HG03571 (cell line): ENCODE data around the gene CYLD.

Experiments
- ATAC-seq: cut with Tn5 transposase; IDR thresholded peaks from one replicate; pipeline ENCODE4 v1.9.1; 2021; ENCODE audit not compliant: unreplicated experiment

CYLD gene

DNA sequence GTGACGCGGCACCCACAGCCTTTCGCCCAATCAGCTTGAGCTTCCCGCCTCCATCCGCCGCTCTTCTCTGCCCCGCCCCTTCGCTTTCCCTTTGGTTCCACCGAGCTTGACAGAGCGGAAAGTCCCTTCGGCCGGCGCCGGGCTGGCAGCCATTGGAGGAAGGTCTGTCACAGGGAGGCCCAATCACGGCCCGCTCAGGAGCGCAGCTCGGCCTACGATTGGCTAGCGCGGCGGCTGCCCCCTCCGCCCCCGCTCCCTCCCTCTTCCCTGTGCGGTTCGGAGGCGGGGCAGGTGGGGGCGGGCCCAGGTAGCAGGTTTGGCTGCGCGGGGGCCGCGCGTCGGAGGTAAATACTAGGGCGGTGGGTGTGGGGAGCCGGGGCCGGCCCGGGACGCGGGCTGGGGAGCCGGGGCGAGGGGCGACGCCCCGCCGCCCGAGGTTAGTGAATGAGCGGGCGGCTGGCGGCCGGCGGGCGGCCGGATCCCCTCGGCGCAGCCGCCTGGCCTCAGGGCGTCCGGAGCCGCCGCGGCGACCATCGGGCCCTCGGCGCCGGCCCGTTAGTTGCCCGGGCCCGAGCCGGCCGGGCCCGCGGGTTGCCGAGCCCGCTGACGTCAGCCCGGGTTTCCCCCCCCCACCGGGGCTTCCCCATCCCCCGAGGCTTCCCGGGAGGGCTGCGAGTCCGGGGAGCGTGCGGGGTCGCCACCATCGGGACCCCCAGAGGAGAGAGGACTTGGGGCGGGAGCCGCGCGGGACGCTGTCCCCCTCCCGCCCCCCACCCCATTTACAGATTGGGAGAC, at the start of gene CYLD:
TSS of gene CYLD (plus strand) at position 306 of the 795 bp plus-strand sequence. CDS start 7,613 bp downstream, outside the sequence.
- peak; percentile 93 for ATAC-seq

DNA sequence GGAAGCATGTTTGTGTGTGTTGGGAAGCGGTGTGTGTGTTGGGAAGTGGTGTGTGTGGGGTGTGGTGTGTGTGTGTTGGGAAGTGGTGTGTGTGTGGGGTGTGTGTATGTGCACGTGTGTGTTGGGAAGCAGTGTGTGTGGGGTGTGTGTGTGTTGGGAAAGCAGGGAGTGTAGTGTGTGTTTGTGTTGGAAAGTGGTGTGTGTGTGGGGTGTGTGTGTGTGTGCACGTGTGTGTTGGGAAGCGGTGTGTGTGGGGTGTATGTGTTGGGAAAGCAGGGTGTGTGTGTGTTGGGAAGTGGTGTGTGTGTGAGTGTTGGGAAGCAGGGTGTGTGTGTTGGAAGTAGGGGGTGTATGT, 49.3 kb upstream of the CYLD start:
- ATAC-seq: no peak

DNA sequence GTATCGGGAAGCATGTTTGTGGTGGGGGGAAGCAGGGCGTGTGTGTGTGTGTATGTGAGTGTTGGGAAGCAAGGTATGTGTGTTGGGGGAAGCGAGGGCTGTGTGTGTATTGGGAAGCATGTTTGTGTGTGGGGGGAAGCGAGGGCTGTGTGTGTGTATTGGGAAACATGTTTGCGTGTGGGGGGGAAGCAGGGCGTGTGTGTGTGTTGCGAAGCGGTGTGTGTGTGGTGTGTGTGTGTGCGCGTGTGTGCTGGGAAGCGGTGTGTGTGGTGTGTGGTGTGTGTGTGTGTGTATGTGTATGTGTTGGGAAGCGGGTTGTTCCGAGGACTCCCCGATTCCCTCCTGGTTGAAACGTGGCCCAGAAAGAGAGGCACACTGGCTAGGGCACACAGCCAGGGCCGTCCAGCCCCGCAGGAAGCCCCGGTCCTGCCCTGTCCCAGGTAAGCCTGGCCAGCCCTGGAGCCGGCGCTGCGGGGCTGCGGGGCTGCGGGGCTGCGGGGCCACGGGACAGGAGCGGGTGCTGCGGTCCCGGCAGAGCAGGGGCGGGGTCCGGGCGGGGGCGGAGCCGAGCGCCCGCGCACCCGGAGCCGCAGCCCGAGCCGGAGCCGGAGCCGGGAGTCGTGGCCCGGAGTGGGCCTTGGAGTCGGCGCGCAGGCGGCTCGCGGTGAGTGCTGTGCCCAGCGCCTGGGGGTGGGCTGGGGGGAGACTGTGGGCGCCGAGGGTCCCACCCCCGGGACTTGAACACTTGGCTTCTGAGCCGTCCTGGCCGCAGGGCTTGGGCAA, 48.7 kb upstream of the CYLD start, which contains the start of gene NOD2:
TSS of gene NOD2 (plus strand) at position 608 of the 783 bp plus-strand sequence. CDS start 5,890 bp downstream, outside the sequence.
- ATAC-seq: no peak

DNA sequence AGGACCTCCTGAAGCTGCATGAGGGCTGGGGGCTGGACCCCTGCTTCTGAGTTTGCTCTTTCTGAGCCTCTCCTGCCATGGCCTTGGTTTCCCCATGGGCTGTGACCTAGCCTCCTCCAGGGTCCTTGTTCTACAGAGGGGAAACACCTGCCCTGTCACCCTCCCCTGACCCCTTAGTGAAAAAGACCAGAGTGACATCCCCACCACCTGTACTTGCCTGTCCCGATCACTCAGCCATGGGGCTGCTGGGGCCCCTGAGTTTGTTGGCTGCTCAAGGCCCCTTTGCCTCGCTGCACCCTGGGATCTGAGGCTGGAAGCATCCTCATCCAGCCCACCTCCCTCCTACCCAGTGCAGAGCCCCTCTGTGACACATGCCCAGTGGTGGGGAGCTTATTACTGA, 47.7 kb upstream of the CYLD start:
- ATAC-seq: no peak

DNA sequence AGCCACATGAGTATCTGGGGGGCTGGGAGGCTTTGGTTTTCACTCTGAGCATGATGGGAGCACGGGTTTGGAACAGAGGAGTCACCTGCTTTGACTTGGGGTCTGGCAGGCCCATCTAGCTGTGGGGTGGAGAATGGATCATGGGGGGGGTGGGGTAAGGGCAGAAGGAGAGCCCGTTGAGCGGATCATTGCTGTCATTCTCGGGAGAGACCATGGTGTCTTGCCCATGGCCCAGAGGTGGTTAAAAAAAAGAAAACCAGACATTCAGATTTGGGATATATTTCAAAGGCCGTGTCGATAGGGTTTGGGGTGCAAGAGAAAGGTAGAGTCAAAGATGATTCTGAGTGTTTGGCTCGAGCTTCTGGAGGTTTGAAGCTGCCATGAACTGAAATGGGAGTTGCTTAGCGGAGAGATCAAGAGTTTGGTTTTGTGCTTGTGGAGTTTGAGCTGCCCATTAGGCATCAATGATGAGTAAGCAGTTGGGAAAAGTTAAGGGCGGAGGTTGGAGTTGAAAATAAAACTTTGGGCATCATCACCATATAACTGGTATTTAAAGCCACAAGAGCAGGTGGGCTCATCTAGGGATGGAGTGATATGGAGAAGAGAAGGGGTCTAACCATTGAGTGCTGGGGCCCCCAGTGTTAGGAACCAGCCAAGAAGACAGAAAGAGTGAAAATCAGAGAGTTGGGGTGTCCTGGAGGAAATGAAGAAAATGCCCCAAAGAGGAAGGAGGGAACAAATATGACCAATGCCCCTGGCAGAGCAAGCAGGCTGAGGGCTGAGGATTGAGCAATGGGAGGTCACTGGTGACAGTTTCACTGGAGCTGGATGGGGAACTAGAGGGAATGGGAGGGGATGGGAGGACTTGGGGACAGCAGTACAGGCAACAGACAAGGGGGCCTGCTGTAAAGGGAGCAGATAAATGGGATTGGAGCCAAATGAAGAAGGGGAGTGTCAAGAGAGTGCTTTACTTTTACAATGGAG, 46.6 kb upstream of the CYLD start:
- ATAC-seq: no peak

DNA sequence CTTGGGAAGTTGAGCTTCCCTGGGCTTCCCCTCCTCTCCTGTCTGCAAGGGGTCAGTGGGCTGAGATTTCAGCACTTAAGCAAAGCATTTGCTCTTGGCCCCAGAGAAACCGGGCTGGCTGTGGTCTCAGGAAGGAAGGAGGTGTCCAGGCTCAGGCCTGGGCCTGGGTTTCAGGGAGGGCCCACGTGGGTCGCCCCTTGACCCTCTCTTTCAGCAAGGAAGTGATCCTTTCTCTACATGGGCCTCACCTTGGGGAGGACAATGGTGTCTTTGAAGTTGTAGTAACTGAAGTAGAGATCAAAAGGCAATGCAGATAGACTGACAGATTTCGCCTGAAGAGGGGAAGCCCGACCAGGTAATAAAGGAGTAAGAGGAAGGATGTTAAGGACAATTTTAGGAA, 45.8 kb upstream of the CYLD start:
- ATAC-seq: peak; percentile 32

DNA sequence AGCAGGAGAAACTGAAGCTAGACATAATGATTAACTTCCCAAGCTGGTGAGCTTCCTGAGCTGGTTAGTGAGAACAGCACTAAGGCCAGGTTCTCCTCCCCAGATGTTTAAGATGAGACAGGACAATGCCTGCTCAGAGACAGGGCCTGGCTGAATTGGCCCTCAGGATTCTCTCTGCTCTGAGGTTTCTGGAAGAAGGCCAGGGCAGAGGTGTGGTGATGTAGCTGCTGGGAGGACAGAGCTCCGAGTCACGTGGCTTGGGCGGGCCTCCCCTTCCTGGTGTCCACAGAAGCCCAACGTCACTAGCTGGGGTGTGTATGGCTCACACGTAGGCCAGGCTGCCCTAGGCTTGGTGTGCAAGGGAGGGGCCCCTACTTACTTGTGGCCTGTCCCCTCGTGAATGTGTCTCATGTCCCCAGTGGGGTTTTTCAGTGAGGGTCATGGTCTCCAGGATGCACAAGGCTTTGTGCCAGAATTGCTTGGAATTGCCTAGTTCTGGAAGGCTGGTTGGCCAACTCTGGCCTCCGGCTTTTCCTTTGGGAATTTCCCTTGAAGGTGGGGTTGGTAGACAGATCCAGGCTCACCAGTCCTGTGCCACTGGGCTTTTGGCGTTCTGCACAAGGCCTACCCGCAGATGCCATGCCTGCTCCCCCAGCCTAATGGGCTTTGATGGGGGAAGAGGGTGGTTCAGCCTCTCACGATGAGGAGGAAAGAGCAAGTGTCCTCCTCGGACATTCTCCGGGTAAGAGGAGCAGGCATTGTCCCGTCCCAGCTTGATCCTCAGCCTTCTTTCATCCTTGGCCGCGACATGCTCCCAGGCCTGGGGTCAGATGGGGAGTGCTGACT, 45.1 kb upstream of the CYLD start:
- ATAC-seq: peak; percentile 50

DNA sequence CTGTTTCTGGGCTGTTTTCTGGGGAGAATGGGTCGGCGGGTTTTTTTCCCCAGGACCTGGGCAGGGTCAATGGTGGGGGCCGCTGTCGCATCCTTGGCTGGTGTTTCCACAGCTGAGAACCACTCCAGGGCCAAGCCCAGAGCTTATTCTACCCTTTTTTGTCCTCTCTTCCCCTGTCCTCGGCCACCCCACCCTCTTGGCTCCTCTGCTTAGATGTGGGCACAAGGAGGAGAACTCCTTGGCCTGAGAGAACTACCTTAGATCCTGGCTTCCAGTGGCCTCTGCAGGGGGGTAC, 44.5 kb upstream of the CYLD start:
- no peak for ATAC-seq

DNA sequence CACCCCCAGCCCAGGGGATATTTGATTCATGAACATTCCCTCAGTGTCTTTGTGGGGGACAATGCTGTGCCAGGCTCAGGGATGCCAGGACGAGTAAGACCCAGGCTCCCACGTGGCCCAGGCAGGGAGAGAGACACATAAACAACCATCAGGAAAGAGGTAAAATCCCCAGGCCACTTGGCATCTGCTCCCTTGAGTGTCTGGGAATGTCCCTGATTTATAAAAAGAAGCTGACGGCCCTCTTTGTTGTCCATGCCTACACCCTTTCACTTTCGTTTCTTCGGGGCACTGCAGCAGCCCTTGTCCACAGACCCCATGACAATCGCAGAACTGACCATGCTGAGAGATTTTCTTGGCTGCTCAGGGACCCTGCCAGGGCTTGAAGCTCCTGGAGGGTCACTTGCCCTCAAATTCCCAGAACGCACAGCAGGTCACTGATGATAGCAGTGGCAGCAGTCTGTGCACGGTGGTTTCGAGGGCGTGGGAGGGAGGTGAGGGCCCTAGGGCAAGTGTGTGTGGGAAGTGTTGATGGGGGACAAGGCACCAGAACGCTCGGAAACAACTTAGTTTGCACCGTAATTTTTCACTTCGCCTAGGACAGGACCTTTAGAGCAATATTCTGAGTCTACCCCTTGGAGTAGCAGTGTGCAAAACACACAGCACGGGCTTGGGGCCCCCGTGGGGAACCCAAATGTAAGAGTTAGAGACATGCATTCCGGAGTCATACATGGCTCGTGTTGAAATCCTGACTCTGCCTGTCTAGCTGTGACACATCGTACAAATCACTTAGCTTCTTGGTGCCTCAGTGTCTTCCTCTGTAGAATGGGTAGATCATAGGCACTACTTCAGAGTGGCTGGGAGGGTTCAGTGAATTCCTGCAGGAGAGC, 43.8 kb upstream of the CYLD start:
- ATAC-seq: peak; percentile 30

DNA sequence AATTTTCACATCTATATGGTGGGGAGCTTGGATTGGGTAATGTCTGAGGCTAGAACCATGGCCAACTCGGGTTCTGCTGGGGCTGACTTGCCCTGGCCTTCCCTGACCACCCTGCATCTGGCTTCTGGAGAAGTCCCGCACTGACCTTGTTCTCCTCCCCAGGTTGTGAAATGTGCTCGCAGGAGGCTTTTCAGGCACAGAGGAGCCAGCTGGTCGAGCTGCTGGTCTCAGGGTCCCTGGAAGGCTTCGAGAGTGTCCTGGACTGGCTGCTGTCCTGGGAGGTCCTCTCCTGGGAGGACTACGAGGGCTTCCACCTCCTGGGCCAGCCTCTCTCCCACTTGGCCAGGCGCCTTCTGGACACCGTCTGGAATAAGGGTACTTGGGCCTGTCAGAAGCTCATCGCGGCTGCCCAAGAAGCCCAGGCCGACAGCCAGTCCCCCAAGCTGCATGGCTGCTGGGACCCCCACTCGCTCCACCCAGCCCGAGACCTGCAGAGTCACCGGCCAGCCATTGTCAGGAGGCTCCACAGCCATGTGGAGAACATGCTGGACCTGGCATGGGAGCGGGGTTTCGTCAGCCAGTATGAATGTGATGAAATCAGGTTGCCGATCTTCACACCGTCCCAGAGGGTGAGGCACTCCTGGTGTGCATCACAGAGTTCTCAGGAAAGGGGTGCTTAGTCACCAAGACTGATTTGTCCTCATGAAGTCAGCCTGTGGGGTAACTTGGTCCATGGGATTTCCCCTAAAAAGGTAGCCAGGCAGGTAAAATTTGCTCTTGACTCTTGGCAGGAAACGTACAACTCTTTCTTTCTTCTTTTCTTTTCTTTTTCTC, 42.3 kb upstream of the CYLD start:
- no peak for ATAC-seq

DNA sequence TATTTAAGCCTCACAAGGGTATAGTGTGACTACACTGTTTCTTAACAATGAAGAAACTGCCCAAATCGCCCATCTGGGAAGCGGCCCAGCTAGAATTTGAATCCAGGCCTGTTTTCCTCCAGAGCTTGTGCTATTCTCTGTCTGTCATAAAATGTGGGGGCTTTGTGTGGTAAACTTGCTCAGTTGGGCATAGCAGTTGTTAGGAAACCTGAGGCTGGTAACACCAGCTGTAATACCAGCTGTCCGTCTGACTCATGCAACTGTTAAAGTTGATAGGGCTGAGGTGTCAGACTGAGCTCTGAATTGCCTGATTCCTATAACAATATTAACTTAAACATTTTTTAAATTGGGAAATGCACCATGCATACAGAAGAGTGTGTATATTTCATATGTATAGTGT, 39.2 kb upstream of the CYLD start:
- no peak for ATAC-seq

DNA sequence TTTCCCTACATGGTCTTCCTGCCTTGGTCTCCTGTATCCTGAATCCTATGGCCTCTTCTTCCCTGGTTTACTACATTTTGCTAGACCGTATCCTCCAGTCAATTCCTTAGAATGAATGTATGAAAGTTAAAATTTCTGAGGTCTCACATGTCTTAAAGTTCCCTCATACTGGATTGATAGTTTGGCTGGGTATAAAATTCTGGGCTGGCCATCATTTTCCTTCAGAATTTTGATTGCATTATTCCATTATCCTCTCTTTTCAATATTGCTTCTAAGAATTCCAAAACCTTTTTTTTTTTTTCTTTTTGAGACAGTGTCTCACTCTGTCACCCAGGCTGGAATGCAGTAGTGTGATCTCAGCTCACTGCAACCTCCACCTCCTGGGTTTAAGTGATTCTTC, 37.6 kb upstream of the CYLD start:
- ATAC-seq: no peak

DNA sequence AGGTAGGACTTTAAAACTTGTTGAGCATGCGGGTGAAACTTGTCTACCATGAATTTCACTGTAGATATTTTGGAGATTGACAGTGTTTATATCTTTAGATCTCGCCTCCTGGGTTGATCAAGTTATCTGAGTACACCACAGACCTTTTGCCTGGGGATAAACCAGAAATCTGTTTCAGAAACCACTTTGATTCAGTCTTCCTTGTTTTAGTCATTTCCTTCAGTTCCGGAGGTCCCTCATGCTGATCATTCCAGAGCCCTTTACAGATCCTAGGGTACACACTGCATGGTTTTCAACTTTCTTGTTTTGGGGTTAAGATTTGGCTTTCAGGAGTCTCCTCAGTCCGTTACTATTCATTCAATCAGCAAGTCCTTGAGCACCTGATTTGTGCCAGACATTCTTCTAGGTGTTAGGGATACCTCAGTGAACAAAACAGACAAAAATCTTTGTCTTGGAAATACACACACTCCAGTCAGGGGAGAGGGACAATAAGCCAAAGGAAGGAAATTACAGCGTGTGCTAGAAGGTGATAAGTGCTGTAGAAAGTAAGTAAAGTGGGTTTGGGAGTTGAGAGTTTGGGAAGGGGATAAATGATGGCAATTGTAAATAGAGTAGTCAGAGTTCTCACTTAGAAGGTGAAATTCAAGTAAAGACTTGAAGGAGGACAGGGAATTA, 36.3 kb upstream of the CYLD start:
- no peak for ATAC-seq

DNA sequence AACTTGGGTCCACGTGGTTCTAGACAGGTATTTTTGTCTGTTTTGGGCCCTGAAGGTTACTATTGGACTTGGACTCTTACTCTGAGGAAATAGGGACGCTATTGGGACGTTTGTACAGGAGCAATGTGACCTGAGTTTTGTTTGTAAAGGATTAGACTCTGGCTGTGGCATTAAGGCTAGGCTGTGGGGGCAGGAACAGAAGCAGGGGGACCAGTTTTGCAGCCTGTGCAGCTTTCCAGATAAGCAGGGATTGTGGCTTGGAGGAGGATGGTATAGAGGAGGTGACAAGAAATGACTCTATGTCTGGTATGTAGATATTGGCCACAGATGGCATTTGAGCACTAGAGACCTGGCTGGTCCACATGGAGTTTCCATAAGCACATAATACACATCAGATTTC, 35.6 kb upstream of the CYLD start:
- no peak for ATAC-seq

DNA sequence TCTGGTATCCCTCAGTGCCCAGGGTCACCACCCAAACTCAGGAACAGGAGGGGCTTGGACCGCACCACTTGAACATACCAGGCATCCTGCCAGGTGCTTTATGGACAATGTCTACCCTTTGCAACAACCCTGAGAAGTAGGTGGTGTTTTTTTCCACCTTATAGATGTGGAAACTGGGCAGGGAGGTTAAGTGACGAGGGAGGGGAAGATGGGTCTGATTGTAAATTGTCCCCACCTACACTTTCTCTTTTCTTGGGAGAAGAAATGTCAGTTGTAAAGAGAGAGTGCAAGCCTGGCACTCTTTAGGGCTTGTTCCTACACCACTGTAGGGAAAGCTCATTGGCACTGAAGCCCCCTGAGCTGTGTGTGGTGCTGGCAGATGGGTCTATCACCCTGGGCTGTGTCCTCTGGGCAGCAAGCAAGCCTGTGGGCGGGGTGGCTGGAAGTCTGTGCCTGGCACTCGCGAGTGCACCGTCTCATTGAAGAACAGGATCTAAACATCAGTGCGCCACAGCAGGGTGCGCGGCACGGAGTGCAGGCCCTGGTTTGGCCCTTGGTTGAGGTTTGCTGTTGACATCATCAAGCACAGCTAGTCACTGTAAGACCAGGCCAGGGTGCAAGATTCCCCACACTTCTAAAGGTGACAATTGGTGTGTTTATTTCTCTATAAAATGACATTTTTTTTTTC, 33.4 kb upstream of the CYLD start:
- no peak for ATAC-seq

DNA sequence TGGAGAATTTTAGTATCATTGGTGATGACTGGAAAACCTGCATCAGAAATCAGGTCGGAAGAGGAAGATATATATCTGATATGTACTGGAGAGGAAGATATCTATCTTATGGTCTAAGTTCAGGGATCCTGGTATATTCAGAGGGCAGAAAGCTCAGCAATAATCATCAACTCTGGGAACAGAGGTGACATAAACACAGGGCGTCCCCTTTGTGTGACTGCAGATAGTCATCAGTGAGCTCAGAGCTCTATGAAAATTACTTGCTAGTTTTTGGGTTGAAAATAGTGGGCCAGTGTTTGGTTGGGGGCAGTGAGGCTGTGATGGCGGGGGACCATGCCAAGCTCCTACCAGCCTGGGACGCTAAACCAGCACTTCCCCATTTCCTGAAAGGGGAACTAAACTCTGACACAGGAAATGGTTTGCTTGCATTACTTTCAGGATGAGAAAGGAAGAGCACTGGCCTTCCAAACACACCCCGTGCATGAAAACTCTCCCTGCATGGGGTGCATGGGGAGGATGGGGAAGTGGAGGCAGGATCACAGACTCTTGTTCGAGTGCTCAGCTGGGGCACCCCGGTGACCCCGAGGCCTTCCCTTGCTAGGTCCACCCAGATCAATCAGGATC, 32.7 kb upstream of the CYLD start:
- ATAC-seq: no peak

DNA sequence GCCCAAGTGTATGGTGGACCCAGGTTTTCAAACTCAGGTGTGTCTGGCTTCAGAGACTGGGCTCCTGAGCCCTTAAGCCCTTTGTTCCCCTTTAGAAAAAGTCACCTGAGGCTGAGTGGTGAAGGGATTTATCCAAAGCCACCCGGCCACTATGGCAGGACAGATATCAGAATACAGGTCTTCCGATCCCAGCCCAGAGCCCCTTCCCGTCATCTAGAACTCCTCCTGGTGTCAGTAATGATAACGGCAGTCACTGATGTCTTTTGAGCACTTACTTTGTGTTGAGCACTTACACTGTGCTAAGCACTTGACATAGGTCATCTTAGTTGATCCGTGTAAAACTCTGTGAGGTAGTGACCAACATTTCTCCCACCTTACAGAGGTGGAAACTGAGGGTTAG, 31.9 kb upstream of the CYLD start:
- ATAC-seq: no peak
